Endothelial cell (in vitro differentiated cells): ENCODE results near the gene PADI4. TPM values are rescaled to one million over a fixed set of nuclear protein-coding genes. Genes with fewer than 3 reads are reported as not detected.

Experiments
- DNase-seq: peaks from one replicate; pipeline ENCODE4 v3.0.0; 2021; ENCODE audit warnings: low spot score
- H3K27ac Mint-ChIP-seq: one replicate; pipeline ENCODE4 v1.8.0; 2021; ENCODE audit warnings: mixed read lengths, inconsistent platforms; ENCODE audit not compliant: unreplicated experiment
- H3K27me3 Mint-ChIP-seq: one replicate; pipeline ENCODE4 v1.8.0; 2021; ENCODE audit warnings: mild to moderate bottlenecking, moderate library complexity, mixed read lengths, inconsistent platforms; ENCODE audit not compliant: unreplicated experiment
- H3K36me3 Mint-ChIP-seq: one replicate; pipeline ENCODE4 v1.8.0; 2021; ENCODE audit warnings: mild to moderate bottlenecking, low read depth, mixed read lengths, inconsistent platforms; ENCODE audit not compliant: unreplicated experiment
- H3K4me1 Mint-ChIP-seq: one replicate; pipeline ENCODE4 v1.8.0; 2021; ENCODE audit warnings: mild to moderate bottlenecking, mixed read lengths, inconsistent platforms; ENCODE audit not compliant: unreplicated experiment
- H3K4me3 Mint-ChIP-seq: one replicate; pipeline ENCODE4 v1.8.0; 2021; ENCODE audit warnings: mild to moderate bottlenecking, mixed read lengths, inconsistent platforms; ENCODE audit not compliant: unreplicated experiment
- H3K9me3 Mint-ChIP-seq: one replicate; pipeline ENCODE4 v1.8.0; 2021; ENCODE audit warnings: mixed read lengths, inconsistent platforms; ENCODE audit not compliant: unreplicated experiment
- total RNA-seq: library from RNA; stranded (reverse); fragmentation: NEBNext Ultra II Directional; extraction: Animal tissue kit (Norgen Biotek cat#: 25700); gene quantifications from one replicate; pipeline ENCODE4 v1.2.1, GENCODE V29; 2021; ENCODE audit not compliant: unreplicated experiment
- TF ChIP-seq, protein P1 (sequence below): fragments of 200-600 bp; sonication (generic); IDR thresholded peaks from one replicate; pipeline ENCODE4 v1.5.0; 2021; ENCODE audit warnings: antibody characterized with exemption; ENCODE audit not compliant: unreplicated experiment

PADI4 gene
- total RNA-seq, 1 donor from 2014 or later, result not detected

DNA sequence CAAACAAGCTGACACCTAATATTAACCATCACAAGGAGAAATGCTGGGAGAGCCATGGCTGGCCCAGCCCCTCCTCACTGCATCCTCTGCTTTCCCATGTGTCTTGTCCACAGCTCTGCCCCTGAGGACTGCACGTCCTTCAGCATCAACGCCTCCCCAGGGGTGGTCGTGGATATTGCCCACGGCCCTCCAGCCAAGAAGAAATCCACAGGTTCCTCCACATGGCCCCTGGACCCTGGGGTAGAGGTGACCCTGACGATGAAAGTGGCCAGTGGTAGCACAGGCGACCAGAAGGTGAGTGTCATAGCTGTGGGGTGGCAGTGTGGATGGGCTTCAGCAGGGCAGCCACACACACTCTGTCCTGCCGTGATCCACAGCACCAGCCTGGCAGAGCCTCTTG lies 22.9 kb downstream of the PADI4 start:
- TF ChIP-seq, protein P1, sequence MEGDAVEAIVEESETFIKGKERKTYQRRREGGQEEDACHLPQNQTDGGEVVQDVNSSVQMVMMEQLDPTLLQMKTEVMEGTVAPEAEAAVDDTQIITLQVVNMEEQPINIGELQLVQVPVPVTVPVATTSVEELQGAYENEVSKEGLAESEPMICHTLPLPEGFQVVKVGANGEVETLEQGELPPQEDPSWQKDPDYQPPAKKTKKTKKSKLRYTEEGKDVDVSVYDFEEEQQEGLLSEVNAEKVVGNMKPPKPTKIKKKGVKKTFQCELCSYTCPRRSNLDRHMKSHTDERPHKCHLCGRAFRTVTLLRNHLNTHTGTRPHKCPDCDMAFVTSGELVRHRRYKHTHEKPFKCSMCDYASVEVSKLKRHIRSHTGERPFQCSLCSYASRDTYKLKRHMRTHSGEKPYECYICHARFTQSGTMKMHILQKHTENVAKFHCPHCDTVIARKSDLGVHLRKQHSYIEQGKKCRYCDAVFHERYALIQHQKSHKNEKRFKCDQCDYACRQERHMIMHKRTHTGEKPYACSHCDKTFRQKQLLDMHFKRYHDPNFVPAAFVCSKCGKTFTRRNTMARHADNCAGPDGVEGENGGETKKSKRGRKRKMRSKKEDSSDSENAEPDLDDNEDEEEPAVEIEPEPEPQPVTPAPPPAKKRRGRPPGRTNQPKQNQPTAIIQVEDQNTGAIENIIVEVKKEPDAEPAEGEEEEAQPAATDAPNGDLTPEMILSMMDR, result no peak
- no peaks in the 10 kb centered on the region for H3K9me3 Mint-ChIP-seq
- H3K27me3 Mint-ChIP-seq, result no peaks in the 10 kb centered on the region
- H3K4me1 Mint-ChIP-seq, result no peaks in the 10 kb centered on the region
- no peak overlapping the region for H3K4me3 Mint-ChIP-seq
- no peak for DNase-seq
- H3K36me3 Mint-ChIP-seq, result no peaks in the 10 kb centered on the region
- H3K27ac Mint-ChIP-seq, result no peak overlapping the region

DNA sequence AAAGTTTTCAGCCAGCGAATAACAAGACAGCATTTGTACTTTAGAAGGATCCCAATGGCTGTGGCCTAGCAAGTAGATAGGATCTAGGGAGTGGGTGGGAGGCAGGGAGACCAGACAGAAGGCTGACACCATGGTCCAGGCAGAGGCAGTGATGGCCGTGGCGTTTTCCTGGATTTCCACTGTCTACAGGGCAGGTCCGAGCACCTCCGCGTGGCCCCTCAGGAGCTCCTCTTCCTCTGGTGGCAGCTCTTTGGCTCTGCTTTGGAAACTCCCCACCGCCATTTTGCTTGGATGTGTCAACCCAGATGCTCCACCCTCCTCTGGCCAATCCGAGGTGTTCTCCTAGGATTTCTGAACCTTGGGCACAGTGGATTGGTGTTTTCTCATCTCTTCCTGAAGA lies 25.1 kb downstream of the PADI4 start:
- H3K4me1 Mint-ChIP-seq, result no peaks in the 10 kb centered on the region
- no peak overlapping the region for H3K4me3 Mint-ChIP-seq
- TF ChIP-seq, protein P1, result no peak
- H3K27ac Mint-ChIP-seq, result no peak overlapping the region
- H3K27me3 Mint-ChIP-seq, result peaks cover 1% of the 10 kb centered on the region
- H3K9me3 Mint-ChIP-seq, result no peaks in the 10 kb centered on the region
- no peaks in the 10 kb centered on the region for H3K36me3 Mint-ChIP-seq
- DNase-seq, result no peak

DNA sequence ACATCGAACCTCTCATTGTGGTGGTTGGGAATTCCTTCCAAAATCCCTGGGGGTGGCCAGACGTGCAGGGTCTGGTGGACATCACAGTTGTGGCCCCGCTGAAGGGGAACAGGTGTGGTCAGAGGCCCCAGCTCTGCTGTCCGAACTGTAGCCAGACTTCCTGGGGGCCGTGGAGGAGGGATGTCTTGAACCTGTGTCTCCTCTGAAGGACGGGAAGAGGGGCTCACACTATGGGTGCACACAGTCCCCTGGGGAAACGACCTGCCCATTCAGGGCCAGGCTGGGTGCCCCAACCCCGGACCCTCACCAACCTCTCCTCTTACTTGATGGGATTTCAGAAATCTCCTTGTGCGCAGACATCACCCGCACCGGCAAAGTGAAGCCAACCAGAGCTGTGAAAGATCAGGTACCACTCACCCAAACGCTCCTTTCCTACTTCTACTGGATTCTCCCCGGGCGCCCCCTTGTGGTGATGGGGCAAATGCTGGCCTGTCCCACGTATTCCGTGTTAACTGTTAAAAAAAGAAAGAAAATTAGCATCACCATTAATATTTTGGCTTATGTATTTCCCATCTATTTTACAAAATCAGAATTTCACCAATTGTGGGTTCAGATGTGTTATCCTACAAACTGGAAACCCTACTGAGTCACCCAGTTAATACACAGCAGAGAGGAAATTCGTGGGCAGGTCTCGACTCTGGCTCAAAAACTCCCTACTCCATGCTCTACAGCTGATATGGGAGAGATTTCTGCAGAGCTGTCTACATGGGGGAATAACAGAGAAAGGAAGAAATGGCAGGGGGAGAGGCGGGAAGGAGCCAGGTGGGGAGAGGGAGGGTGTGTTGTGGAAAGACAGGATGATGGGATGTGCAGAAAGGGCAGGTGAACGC lies 28.1 kb downstream of the PADI4 start:
- TF ChIP-seq, protein P1, result peak; percentile 92
- H3K27me3 Mint-ChIP-seq, result peaks cover 1% of the 10 kb centered on the region
- no peak overlapping the region for H3K4me3 Mint-ChIP-seq
- H3K9me3 Mint-ChIP-seq, result no peaks in the 10 kb centered on the region
- no peak overlapping the region for H3K27ac Mint-ChIP-seq
- peak; percentile 87 for DNase-seq
- no peaks in the 10 kb centered on the region for H3K36me3 Mint-ChIP-seq
- H3K4me1 Mint-ChIP-seq, result no peaks in the 10 kb centered on the region

DNA sequence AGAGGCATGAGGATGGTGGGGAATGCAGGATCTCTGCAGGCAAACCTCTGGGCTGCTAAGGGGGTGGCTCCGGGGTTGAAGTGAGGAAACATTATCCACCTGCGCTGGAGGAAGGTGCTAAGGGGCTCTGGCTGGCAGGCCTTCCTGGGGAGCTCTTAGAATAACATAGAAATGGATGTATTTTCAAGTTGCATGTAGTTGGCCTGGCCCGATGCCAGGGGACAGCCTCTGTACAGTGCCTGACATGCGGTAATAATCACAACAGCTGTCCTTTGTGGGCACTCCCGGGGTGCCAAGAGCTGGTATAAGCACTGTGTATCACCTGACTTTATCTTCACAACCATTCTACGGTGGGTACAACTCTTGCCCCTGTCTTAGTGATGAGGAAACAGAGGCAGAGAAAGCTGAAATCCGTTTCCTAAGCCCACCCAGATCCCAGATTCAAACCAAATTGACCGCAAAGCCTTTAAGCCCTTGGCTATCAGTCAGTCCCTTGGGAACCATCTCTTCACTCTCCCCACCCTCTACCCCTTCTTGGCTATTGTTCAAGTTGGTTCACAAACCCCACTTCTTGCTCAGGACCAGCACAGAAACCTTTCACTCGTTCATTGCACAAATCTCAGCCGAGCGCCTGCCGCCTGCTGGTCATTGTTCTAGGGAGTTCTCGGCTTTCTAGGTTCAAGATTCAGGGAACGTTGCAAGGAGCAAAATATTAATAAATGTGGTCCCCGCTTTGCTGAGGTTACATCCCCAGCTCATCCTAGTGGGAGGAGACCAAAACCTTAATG lies 30.9 kb downstream of the PADI4 start:
- Mint-ChIP-seq H3K36me3 (peaks cover 2% of the 10 kb centered on the region), H3K27me3 (peaks cover 3% of the 10 kb centered on the region), H3K4me3 (no peak overlapping the region), H3K27ac (no peak overlapping the region), H3K9me3 (peaks cover 2% of the 10 kb centered on the region), H3K4me1 (no peaks in the 10 kb centered on the region)
- TF ChIP-seq, protein P1, result no peak
- DNase-seq, result no peak
